ENCODE data around the gene CNNM3.

The CNNM3 gene

DNA sequence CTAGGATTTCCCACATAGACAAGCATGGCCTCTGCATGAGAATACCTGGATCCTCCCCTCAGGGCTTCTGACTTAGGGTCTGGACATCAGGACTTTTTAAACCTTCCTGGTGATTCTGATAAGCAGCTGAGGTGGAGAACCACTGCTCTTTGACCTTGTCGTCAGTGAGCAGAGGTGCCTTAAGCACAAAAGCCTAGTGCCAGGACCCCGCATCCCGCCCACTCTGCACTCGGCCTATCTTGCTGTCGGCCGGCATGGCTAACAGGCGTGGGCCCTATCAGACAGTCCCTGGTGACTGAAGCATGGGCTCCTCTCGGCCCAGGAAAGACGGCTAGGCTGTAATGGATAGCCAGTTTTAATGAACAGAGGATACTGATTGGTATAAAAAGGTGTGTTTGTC, 21.5 kb downstream of the CNNM3 start:
- Histone ChIP-seq H3K9ac (ENCODE audit: low read length) (no peak overlapping the region), H3K27me3 (ENCODE audit: low read length) (no peaks in the 10 kb centered on the region), H3F3A (ENCODE audit: insufficient read depth) (no peaks in the 10 kb centered on the region), H2AFZ (ENCODE audit: low read depth, low read length, severe bottlenecking) (no peak overlapping the region), H3K27ac (ENCODE audit: low read depth, low read length) (no peak overlapping the region), H3K4me2 (ENCODE audit: low read depth, low read length, poor library complexity, severe bottlenecking) (no peak overlapping the region), H3K4me3 (ENCODE audit: insufficient read depth, low read length, poor library complexity, severe bottlenecking) (no peak overlapping the region), H3K9me3 (ENCODE audit: insufficient read depth, low read length) (no peaks in the 10 kb centered on the region), H3K36me3 (ENCODE audit: low read length) (0 out of 2 replicates have a peak, but pooled peaks cover 3% of the 10 kb centered on the region), H4K20me1 (ENCODE audit: low read depth, low read length) (no peaks in the 10 kb centered on the region), H3K79me2 (ENCODE audit: insufficient read depth, low read length) (no peaks in the 10 kb centered on the region), H3K9me2 (replicated peaks; ENCODE audit: insufficient read depth, low read length) (no peaks in the 10 kb centered on the region)
- no peak for TF ChIP-seq EZH2phosphoT487 (conservative IDR thresholded peaks at IDR 0.05; ENCODE audit: low read length)
- TF ChIP-seq, protein P1, sequence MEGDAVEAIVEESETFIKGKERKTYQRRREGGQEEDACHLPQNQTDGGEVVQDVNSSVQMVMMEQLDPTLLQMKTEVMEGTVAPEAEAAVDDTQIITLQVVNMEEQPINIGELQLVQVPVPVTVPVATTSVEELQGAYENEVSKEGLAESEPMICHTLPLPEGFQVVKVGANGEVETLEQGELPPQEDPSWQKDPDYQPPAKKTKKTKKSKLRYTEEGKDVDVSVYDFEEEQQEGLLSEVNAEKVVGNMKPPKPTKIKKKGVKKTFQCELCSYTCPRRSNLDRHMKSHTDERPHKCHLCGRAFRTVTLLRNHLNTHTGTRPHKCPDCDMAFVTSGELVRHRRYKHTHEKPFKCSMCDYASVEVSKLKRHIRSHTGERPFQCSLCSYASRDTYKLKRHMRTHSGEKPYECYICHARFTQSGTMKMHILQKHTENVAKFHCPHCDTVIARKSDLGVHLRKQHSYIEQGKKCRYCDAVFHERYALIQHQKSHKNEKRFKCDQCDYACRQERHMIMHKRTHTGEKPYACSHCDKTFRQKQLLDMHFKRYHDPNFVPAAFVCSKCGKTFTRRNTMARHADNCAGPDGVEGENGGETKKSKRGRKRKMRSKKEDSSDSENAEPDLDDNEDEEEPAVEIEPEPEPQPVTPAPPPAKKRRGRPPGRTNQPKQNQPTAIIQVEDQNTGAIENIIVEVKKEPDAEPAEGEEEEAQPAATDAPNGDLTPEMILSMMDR (IDR thresholded peaks at IDR 0.05; ENCODE audit: insufficient read depth, low read length, poor library complexity, severe bottlenecking), result no peak

DNA sequence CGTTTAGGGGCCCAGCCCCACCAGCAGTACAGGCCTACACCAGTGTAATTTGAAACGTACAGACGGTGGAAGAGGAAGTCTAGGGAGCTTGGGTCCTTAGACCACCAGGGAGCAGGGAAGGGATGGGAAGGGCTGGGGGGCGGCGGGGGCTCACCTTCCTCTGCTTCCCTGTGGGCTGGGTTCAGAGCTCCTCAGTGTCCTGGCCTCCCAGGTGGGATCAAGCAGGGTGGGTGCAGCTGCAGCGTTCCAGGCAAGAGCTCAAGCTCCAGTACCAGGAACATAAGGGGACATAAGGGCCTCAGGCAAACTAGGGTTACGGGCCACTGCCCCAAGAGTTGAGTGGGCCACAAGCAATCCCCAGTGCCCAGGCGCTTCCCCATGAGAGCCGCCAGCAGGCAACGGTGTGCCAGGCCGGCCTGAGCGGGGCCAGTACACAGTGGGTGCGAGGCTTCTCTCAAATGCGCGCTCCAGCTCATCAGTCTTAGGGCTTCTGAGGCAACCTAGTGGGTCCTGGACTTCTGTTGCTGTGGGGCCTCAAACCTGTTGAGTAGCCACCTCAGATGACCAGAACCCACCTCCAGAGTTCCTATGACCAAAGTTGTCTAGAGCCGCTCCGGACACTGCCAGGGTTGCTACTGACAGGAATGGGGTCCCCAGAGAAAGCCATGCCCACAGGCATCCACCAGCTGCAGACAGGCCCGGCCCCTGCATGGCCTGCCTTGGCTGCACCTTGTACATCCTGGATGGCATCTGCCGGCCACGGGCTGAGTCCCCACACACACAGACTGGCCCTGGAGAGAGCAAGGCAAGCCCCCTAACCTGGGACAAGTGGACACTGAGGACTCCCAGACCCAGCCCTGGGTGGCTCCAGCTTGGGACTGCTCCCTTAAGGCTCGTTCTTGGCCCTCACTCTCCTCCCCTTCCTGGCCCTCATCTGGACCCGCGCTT, 22.6 kb downstream of the CNNM3 start:
- Histone ChIP-seq H3K27ac (ENCODE audit: low read depth, low read length) (peak overlapping the region; percentile 16; the same call in 1 of the 2 replicates), H3K79me2 (ENCODE audit: insufficient read depth, low read length) (no peaks in the 10 kb centered on the region), H3K4me2 (ENCODE audit: low read depth, low read length, poor library complexity, severe bottlenecking) (peak overlapping the region; percentile 38), H3K9me3 (ENCODE audit: insufficient read depth, low read length) (no peaks in the 10 kb centered on the region), H4K20me1 (ENCODE audit: low read depth, low read length) (no peaks in the 10 kb centered on the region), H3K36me3 (ENCODE audit: low read length) (no peaks in the 10 kb centered on the region), H3K9ac (ENCODE audit: low read length) (peak overlapping the region; percentile 34), H2AFZ (ENCODE audit: low read depth, low read length, severe bottlenecking) (peak overlapping the region; percentile 70), H3K4me3 (ENCODE audit: insufficient read depth, low read length, poor library complexity, severe bottlenecking) (no peak overlapping the region), H3F3A (ENCODE audit: insufficient read depth) (no peaks in the 10 kb centered on the region), H3K9me2 (replicated peaks; ENCODE audit: insufficient read depth, low read length) (no peaks in the 10 kb centered on the region), H3K27me3 (ENCODE audit: low read length) (no peaks in the 10 kb centered on the region)
- no peak for TF ChIP-seq EZH2phosphoT487 (conservative IDR thresholded peaks at IDR 0.05; ENCODE audit: low read length)
- TF ChIP-seq, protein P1 (IDR thresholded peaks at IDR 0.05; ENCODE audit: insufficient read depth, low read length, poor library complexity, severe bottlenecking), result no peak

DNA sequence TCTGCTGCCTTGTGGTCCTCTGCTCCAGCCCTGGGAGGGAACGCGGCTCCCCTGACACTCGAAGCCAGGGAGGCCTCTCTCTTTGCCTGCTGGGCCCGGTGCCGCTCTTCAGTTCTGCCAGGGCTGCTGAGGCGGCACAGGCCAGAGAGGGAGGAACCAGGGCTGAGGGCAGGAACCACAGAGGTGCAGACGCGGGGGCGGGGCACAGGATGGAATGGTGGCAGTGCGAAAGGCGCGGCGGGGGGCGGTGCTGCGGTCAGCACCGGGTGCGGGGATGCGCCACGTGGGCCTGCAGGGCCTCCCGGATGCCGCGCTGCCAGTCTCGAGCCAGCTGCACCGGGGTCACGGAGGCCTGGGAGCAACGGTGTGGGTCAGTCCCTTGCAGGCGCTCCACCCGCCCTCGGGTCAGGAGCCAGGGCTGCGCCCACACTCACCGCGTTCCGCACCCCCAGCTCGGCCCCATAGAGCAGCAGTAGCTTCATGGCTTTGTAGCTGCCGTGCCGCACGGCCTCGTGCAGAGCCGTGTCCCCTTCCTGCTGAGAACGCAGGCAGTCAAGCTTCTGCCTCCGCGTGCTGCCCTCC, 23.3 kb downstream of the CNNM3 start:
- H3K4me3 ChIP-seq (ENCODE audit: insufficient read depth, low read length, poor library complexity, severe bottlenecking), result no peak overlapping the region
- H3K27me3 ChIP-seq (ENCODE audit: low read length), result no peaks in the 10 kb centered on the region
- peak overlapping the region; percentile 38 for H3K4me2 ChIP-seq (ENCODE audit: low read depth, low read length, poor library complexity, severe bottlenecking)
- H3K9ac ChIP-seq (ENCODE audit: low read length), result peak overlapping the region; percentile 34
- H4K20me1 ChIP-seq (ENCODE audit: low read depth, low read length), result no peaks in the 10 kb centered on the region
- H3F3A ChIP-seq (ENCODE audit: insufficient read depth), result no peaks in the 10 kb centered on the region
- no peaks in the 10 kb centered on the region for H3K9me2 ChIP-seq (replicated peaks; ENCODE audit: insufficient read depth, low read length)
- H2AFZ ChIP-seq (ENCODE audit: low read depth, low read length, severe bottlenecking), result peak overlapping the region; percentile 70
- peak overlapping the region; percentile 16; the same call in 1 of the 2 replicates for H3K27ac ChIP-seq (ENCODE audit: low read depth, low read length)
- no peaks in the 10 kb centered on the region for H3K79me2 ChIP-seq (ENCODE audit: insufficient read depth, low read length)
- no peaks in the 10 kb centered on the region for H3K36me3 ChIP-seq (ENCODE audit: low read length)
- no peaks in the 10 kb centered on the region for H3K9me3 ChIP-seq (ENCODE audit: insufficient read depth, low read length)
- TF ChIP-seq EZH2phosphoT487 (conservative IDR thresholded peaks at IDR 0.05; ENCODE audit: low read length), result no peak
- TF ChIP-seq, protein P1 (IDR thresholded peaks at IDR 0.05; ENCODE audit: insufficient read depth, low read length, poor library complexity, severe bottlenecking), result no peak
